NOMO-1 treated with dmso at 0.1 percent for 144 hours (cell line): Measurements from ENCODE around the gene AKAP8L.

Experiments used
- DNase-seq: peaks from one replicate; lab custom pipeline; 2025; ENCODE audit not compliant: unreplicated experiment; lab: John Stamatoyannopoulos, UW

AKAP8L gene

GRCh38 chr19:15448778-15449619 lies 30.2 kb upstream of the AKAP8L start:
- DNase-seq: no peak

- DNase-seq: no peak
These were observed 29.4 kb upstream of the AKAP8L start for GRCh38 chr19:15448044-15448777.

DNA sequence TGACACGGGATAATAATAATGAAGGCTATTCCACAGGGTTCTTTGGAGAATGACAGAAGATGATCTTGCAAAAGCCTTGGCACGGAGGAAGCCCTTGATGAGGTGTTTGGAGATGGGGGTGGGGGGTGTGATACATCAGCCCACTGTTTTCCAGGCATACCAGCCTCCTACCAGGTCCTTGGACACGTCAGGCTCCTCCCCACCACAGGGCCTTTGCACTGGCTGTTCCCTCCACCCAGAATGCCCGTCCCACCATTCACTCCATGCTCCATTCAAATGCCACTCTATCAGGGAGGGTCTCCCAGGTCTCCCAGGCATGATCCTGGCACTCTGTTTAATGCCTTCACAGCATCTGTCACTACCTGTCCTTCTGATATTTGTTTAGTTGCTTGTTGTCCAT lies 28.3 kb upstream of the AKAP8L start:
- DNase-seq: no peak

DNA sequence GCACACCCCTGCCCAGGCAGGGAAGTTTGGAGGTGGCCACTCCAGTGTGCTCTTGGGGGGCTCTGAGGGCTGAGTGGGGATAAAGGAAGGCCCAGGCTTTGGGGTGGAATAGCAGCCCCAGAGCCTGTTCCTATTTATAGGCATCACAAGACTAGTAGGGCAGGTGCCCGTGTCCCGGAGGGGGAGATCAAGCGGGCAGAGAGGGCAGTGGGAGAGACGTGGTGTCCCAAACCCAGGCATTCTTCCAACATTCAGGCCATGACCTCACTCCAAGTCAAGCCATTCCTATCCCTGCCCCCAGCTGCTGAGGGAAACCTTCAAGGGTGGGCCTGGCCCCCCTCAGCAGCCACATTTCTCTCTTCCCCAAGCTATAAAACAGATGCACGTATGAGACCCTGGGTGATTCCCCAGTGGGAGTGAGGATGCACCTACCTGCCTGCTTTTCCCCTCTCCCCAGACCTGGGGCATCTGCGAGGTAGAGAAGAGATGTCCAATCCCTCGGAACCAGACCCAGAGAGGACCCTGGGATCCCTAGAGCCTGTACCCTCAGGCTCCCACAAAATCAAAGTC lies 27.1 kb upstream of the AKAP8L start:
- no peak for DNase-seq

- no peak for DNase-seq
These were observed 26.4 kb upstream of the AKAP8L start for GRCh38 chr19:15445227-15445605.

DNA sequence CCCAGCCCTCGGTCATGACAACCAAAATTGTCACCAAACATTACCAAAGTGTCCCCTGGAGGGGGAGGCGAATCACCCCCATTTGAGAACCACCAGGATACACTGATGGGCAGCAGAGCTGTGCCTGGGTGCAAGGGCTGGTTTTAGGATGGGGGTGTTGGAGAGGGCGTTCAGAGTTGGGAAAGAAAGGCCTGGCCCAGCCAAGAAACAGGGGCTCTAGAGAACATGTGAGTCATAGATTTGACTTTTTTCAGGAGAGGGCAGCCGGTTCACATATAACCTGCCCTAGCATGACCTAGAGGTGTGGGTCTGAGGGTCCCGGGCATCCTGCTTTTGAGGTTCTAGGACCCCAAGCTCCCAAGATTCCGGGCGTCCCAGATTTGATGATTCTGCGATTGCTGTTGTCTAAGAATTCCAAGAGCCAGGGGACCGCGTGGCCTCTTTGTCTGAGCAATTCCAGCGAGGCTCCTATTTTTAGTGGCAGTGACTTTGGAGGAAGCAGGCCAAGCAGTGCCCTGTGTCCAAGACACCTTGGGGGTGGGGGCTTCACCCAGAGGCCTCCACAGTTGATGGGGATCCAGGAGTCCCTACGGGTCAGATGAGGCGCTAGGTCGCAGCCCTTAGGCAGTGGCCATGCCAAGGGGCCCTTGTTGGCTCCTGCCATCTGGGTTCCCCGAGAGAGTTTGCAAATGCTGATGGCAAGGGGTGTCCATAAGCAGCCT lies 25.9 kb upstream of the AKAP8L start:
- no peak for DNase-seq

DNA sequence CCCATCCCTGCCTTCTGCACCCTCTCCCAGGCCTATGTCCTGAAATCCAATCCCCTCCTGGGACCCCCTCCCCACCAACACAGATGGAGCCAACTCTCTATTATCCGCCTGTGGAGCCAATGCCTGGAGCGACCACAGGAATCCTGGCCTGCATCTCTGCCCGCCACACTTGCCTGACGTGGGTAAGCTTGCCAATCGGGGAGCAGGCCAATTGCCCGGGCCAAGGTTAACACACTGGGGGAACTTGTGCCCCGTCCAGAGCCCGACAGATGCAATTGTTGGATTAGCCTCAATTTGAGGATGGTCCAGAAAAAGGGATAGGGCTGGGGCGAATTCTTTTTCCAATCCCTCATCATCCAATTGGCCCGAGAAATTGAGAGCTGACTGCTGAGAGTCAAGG lies 25.1 kb upstream of the AKAP8L start:
- no peak for DNase-seq

GRCh38 chr19:15443325-15443724 lies 24.5 kb upstream of the AKAP8L start:
- DNase-seq: no peak

DNA sequence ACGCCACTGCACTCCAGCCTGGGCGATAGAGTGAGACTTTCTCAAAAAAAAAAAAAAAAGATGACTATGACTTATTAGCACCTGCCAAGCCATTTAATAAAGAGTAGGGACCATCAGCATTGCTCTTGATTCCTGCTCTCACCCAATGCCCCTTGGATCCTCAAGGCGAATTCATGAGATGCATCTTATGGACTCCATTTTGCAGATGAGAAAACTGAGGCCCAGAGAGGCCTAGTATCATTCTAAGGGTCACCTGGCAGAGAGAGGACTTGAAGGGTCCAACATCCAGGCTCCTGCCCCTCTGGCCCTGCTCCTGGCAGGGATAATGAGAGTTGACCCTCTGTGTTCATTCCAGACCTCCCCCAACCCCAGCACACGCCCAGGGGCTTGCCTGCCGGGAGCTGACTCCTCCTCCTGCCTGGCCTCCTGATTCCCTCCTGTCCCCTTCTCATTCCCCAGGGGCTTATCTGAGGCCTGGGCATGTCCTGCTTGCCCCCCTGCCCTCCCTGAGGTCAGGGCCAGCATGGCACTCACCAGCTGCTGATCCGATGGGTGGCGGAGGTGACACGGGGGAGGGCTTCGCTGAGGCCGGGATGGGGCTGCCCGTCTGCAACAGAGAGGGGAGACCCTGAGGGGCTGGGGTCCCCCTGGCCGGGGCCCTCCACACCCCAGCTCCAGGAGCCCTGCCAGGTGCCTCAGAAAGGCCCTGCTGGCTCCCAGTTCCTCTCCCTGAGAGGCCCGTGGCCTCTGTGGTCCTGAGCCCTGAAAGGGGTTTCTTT lies 23.5 kb upstream of the AKAP8L start:
- DNase-seq: no peak

- no peak for DNase-seq
These were observed 22.5 kb upstream of the AKAP8L start for GRCh38 chr19:15441317-15441716.

- no peak for DNase-seq
These were observed 21.2 kb upstream of the AKAP8L start for GRCh38 chr19:15439821-15440641.

DNA sequence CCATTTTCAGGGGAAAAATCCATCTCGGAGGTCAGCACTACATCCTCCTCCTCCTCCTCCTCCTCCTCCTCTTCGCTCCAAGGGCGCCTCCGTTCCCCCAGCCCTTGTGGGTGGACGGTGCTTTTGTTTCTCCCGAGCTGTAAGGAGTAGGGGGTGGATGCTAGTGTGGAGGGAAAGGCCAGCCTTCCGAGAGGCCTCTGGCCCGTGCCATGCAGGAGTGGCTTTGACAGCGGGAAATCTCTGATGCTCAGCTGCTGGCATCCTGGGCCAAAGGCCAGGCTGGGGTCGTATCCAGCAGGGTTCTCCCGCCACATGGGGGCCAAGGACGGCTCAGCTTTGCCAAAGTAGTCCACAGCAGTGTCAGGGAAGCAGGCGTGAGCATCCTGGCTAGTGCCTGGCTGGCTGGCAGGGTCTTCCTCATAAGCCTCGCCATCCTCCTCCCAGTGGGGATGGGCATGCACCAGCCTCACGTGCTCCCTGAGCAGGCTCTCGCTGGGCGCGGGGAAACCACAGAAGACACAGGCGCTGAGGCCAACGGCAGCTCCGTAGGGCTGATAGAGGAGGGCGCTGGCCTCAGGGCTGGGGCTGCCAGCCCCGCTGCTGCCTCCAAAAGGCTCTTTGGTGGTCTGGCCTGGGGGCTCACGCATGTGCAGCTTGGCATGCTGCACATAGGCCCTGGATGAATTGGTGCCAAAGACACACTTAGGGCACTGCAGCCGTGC lies 20.5 kb upstream of the AKAP8L start:
- no peak for DNase-seq

GRCh38 chr19:15438577-15438976 lies 19.8 kb upstream of the AKAP8L start:
- no peak for DNase-seq

DNA sequence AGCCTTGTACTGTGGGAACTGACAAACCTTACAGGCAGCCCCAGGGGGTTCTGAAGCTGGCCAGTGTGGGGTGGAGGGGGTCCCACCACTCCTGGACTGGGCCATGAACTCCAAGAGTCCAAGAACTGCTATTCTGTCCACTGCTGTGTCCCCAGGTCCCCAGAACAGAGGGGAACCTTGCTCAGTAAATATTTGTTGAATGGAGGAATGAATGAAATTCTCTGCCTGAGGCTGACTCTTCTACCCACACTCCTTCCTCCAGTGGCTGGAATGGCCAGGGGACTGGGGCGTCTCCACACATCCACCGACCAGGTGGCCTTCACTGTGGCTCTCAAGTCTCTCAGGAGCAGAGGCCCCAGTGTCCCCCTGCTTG lies 19.3 kb upstream of the AKAP8L start:
- DNase-seq: no peak

GRCh38 chr19:15437355-15438123 lies 18.8 kb upstream of the AKAP8L start:
- DNase-seq: no peak

DNA sequence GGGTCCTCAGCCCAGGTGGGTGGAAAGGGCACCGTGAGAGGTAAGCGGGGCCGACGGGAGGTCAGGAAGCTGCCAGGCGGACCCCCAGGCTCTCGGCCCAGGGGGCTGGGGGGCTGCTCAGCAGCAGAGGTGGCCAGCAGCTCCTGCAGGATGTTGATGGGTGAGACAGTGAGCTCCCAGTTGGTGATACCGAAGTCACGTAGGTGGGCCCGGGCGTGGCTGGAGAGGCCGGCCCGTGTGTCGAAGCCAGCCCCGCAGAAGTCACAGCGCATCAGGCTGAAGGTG lies 18.0 kb upstream of the AKAP8L start:
- no peak for DNase-seq

DNA sequence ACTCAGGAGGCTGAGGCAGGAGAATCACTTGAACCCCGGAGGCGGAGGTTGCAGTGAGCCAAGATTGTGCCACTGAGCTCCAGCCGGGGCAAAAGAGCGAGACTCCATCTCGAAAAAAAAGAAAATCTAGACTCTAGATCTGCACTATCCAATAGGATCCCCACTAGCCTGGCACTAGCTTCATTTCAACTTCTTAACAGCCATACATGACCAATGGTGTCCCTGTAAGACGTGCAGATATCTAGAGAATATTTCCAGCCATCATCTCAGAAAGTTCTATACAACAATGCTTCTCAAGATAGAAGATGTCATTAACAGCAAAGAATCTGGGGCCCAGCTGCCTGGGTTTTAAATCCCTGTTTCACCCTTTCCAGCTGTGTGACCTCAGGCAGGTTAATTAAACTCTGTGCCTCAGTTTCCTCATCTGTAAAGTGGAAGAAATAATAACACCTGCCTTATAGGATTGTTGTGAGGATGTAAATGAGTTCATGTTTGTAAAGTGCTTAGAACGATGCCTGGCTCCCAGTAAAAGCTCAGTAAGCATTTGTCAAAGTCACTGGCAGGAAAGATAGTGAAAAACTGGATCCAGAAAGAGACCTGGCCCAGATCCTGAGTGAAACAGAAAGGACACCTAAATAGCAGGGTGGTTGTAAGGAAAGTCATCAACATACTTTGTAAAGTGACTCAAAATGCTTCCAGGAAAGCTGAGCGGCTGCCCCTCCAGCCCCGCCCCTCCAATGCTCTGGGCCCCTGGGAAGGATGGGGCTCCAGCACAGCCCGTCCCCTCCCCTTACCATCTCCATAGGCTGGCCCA lies 17.4 kb upstream of the AKAP8L start:
- no peak for DNase-seq

GRCh38 chr19:15433519-15434069 lies 14.8 kb upstream of the AKAP8L start:
- no peak for DNase-seq
